ENCODE data around the gene BCL11A.
A peak's percentile ranks its signal among the peaks of the same experiment; 100 is the strongest.

Gene BCL11A

DNA sequence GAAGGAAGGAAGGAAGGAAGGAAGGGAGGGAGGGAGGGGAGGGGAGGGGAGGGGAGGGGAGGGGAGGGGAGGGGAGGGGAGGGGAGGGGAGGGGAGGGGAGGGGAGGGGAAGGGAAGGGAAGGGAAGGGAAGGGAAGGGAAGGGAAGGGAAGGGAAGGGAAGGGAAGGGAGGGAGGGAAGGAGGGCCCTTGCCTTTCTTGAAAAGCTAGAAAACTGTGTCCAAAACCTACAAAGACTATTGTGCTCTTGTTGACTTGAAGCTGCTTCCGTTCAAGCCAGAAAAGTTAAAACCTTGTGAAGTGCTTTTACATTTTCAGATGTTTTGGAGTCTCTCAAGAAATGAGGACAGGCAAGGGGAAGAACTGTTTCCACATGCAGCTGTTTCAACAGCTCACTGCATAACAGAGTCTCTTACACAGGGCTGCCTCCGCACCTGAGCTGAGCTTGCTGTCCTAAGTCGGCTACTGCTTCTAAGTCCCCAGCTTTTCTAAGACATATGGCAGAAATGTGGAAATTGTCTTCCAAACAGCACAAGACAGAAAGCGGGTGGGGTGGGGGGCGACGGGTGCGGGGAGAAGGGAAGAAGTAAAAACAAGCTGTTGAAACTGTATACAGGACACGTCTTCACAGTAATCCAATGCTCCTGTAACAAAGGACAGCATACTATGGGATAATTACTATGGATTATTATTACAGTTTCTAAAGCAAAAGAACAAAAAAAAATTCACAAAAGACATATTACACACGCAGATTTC, 46.1 kb downstream of the BCL11A start:
- DNase-seq (ENCODE audit: low spot score), result no peak

DNA sequence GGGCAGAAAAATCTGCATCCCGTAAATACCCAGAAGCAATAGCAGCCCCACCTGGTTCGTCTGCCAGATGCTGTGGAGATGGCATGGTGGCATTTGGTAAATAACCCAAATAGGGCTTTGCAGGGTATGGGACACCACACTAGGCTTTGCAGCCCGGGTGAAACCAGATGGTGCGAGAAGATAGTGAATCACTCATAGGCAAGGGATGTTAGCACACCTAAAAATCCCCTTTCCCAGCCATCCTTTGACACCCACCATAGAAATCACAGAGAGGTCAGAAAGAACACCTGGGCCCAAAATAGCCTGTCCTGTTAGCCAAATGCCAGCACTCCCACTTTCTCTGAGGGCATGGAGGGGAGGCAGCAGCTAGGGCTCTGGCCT, 47.6 kb downstream of the BCL11A start:
- DNase-seq (ENCODE audit: low spot score), result no peak

DNA sequence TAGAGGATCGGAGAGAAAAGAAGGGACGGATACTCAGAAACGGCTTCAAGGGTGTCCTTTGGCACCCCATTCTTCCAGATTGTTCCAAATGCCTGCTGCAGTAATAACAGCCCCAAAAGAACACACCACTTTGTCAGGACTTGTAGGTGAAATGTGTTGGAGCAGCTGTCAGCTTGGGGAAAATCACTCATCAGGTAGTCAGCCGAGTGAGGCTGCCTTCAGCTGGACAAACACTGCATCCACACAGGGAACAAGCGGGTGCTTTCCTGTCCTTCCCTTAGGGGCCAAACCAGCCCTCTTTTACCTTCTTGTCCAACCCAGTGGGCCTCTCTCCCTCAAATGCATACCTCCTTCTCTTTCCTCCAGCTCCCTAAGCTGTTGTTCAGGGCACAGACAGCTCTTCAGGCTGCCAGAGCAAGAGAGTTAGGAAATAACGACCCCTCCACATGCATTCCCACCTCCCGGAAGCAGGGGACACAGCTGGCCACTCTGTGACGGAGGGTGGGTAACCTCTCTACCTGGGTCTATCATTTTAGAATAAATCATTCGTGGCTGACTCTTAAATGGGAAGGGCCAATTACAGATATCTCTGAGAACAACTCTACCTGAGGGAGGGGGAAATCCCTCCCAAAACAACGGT, 48.1 kb downstream of the BCL11A start:
- DNase-seq (ENCODE audit: low spot score), result no peak

DNA sequence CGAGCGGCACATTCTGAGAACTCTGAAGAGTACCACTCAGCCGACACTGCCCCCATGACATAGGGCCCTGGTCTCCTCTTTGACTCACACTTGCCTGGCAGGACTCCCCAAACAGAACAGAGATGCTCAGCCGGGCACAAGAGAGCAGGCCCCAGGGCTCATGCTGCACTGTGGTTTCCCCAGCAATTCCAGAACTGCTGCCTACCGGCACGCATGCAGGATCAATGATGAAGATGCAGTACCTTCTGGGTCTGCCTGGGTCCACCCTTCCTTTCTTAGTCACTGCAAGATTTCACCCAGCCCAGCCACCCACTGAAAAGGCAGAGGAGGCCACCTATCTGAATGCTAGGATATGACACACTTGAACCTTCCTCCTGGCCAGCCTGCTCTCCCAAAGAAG, 49.4 kb downstream of the BCL11A start:
- peak; percentile 71 for DNase-seq (ENCODE audit: low spot score)

DNA sequence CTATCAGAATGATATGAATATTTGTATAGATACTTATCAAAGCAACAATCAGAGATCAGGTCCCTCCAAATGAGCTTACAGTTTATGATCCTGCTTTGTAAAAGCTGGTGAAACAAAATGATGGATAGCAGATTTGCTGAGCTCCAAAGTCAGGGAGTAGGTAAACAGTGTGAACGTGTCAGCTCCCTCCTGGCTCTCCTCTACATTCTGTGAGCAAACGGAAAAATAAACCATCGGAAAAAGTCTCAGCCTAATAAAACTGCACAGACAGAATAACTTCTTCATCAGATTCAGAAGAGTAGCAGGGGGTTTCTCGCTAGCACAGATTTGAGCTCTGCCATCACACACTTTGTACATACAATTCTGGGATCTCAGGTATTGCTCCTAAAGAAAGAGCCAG, 51.3 kb downstream of the BCL11A start:
- no peak for DNase-seq (ENCODE audit: low spot score)

DNA sequence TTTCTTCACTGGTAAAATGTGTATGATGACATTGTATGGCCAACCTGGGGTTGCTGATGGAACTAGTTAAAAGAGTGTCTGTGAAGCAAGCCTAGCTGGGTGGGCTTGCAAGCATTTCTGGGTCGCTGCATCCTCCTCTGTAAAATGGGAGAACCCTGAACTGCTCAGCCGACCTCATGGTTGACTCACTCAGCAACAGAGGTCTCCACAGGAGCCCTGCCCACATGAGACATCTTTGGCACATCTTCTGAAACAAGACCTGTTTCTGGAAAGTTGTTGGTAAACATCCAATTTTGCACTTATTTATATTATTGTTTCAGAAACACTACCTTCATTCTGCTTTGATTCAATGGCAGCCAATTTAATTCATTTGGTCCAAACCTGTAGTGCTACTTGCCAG, 52.6 kb downstream of the BCL11A start:
- DNase-seq (ENCODE audit: low spot score), result no peak

DNA sequence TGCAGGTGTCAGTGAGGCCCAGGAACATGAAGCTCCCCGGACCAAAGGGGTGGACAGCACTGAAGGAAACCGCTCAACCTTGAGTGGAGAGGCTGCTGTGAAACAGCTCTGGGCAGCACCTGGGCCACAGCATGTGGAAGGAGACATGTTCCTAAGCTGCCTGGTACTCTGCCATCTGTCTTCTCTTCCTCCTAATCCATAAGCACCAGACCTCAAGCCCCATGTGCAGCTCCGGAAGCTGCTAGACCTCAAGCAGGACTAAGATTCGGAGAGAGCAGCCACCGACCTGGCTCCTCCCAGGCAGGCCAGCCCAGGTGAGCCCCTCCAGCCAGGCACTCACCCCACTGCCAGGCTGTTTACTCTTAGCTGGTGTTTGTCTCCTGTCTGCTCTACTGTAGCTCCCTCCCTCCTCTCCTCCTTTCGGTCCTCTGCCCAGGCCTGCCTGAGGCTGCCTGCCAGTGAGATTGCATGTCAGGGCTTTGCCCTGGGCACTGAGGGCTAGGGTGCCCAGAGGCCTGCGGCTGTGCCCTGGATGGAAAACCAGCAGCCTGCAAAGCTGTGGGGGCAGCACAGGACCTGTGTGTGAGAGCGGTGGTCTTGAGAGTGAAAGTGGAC, 53.7 kb downstream of the BCL11A start:
- DNase-seq (ENCODE audit: low spot score), result no peak

DNA sequence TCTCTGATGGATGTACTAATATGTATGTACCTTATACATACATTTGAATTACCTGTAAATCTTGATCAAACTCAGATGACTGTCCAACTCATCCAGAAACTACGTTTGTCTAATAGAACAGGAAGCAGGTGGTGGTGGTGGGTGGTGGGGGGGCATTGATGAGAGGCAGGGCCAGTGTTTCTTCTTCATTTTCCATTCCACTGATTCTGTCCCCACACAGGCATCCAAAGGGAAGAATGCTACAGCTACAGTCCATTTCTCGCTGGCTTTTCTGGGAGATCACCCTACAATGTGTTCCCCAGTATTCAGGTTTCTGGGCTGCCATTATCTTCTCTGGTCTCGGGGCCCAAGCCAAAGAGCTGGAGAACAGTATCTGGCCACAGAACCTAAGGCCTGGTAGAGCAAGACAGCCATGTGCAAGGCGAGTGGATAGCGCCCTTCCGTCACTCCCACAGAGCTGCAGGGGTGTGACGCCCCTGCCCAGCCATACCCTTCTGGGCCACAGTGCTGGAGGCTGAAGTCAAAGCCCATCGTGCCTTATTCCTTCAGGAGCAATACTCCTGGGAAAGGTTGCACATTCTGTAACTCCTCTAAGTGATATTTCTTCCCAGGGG, 54.5 kb downstream of the BCL11A start:
- DNase-seq (ENCODE audit: low spot score), result no peak

DNA sequence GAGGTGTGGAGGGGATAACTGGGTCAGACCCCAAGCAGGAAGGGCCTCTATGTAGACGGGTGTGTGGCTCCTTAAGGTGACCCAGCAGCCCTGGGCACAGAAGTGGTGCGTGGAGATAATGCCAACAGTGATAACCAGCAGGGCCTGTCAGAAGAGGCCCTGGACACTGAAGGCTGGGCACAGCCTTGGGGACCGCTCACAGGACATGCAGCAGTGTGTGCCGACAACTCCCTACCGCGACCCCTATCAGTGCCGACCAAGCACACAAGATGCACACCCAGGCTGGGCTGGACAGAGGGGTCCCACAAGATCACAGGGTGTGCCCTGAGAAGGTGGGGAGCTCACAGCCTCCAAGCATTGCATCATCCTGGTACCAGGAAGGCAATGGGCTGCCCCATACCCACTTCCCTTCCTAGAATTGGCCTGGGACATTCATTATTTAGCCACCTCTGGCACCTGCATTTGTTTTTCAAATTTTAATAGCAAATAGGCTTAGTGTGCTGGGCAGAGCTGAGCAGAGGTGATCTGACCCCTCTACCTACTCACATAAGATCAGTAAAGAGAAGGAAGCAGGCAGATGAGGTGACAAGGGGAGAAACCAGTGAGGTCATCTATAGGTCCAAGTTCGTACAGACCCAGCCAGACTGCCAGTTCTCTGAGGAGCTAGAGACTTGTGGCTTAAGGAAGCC, 55.2 kb downstream of the BCL11A start:
- no peak for DNase-seq (ENCODE audit: low spot score)

DNA sequence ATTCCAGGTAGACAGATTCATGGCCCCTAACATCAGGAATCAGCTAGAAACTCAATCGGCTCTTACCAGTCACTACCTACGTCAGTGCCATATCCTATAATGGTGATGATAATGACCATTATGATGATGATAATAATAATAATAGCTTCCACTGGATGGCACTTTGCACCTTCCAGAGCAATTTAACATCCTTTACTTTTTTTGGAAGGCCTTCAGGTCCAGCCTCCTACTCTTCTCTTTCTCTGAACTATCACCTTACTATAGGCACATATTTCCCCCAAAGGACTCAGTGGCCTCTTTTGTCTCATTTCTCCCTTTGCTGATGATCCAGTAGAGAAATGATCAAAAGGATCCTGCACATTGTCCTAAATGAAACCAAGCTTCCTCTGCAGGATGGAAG, 56.0 kb downstream of the BCL11A start:
- DNase-seq (ENCODE audit: low spot score), result no peak

DNA sequence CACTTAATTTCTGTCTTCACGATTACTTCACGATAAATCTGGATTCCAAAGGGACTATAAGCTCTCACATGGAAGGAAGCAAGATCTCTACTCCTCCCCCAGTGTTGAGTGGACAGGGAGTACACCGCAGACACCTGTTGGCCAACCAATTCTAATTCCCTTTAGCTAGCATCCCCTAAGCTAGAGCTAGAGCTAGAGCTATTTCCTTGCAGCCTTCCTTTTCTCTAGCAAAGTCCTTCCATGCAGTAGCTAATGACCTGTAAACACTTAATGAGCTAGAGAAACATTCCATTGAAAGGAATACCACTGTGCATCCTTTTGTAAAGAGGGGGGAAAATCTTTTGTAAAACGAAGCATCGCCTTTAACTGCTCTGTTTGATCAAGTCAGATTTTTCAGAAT, 56.5 kb downstream of the BCL11A start:
- DNase-seq (ENCODE audit: low spot score), result no peak

DNA sequence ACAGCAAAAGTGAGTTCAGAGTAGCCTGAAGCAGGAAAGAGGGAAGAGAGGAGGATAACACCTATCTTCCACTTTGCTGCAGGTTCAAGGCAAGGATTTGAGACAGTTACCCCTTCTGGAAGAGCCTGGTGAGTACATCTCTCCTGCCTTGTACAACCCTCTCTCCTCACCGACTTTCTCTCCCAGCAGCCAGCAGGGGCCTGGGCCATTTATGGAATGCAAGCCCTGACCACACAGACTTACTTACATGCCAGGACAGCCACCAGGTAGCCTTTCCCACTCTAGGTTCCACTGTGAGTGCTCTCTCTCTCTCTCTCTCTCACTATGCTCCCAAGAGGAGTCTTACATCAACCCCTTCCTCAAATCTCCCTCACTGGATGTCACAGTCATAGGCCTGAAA, 57.0 kb downstream of the BCL11A start:
- no peak for DNase-seq (ENCODE audit: low spot score)

DNA sequence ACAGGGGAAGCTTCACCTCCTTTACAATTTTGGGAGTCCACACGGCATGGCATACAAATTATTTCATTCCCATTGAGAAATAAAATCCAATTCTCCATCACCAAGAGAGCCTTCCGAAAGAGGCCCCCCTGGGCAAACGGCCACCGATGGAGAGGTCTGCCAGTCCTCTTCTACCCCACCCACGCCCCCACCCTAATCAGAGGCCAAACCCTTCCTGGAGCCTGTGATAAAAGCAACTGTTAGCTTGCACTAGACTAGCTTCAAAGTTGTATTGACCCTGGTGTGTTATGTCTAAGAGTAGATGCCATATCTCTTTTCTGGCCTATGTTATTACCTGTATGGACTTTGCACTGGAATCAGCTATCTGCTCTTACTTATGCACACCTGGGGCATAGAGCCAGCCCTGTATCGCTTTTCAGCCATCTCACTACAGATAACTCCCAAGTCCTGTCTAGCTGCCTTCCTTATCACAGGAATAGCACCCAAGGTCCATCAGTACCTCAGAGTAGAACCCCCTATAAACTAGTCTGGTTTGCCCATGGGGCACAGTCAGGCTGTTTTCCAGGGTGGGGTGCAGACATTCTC, 58.3 kb downstream of the BCL11A start:
- no peak for DNase-seq (ENCODE audit: low spot score)

DNA sequence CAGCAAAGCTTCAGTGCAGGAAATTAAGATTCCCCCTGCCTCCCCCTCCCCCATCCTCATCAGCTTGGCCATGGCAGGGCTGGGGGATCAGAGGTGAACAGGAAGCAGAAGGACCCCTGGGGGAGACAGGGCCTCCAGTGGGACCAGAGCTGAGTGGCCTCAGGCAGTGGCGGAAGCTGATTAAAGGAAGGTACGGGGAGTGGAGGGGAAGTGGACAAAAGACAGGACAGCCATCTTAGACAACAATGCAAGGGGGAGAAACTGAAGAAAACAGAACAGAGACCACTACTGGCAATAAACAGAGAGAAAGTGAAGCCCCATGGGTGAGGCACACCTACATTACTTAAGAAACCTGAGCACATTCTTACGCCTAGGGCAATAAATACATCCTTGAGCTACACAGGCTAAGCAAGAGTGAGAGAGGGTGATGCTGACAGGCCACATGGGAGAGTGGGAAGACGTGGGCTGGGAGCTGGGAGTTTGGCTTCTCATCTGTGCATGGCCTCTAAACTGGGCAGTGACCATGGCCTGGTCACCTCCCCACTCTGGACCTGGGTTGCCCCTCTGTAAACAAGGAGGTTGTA, 59.6 kb downstream of the BCL11A start:
- DNase-seq (ENCODE audit: low spot score), result no peak

DNA sequence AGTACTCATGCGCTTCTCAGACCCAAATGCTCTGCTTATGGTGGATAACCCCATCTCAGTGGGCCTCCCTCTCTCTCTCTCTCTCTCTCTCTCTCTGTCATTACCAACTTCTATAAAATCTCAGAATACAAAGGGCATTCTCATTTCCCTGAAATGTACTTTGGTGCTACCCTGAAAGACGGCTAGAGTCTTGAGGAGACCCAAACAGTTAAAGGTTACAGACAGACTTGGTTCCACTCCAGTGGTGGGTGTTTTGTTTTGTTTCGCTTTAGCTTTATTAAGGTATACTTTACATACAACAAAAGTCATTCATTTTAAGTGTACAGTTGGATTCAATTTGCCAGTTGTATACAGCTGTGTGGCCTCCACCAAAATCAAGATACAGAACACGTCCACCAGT, 60.9 kb downstream of the BCL11A start:
- no peak for DNase-seq (ENCODE audit: low spot score)

DNA sequence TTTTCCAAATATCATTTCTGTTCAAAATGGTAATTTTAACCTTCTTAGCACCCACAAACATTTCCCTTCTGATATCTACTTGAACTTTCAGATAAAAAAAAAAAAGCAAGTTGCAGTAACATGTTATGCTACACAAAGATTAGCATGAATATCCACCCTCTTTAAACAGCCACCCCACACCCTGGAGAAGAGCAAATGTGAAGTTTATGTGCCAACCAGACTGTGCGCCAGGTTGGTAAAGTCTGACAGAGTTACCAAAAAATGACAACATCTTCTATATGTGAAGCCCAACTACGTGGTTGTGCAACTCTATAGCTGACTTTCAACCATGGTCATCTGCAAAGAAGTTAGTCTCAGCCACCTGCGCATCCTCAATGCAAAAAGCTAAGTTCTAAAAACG, 62.6 kb downstream of the BCL11A start:
- DNase-seq (ENCODE audit: low spot score), result no peak

DNA sequence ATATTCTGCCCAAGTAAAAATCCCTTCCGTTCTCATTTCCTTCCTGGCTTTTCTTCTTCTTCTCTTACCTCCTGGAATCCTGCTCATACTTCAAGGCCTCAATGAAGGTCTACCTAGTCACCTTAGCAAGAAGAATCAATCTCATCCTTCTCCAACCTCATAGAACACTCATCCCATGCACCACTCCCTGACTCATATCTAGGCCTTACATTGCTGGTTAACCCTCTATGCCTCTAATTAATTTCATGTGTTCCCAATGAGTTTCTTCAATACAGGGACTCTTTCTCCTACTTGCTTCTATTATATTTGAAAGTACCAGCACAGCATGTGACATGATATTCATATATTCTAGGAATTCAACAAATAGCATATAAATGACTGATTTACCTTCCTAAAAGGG, 63.0 kb downstream of the BCL11A start:
- DNase-seq (ENCODE audit: low spot score), result no peak

DNA sequence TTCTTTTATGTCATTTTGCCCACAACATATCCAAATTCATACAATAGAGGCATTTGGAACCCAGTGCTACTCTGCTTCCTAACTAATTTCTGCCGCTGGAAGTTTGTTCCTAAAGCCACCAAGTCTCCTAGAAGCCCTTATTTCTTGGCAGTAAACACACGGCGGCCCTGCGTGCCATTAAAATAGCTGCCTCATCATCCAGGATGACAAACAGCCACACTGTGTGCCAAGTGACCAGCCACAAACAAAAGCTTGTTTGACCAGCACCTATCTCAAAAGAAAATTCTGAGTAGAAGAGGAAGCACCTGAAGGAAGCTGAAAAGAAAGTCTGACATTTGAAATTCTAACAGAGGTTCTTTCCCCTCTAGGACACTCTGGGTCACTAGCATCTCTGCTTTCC, 64.2 kb downstream of the BCL11A start:
- no peak for DNase-seq (ENCODE audit: low spot score)

DNA sequence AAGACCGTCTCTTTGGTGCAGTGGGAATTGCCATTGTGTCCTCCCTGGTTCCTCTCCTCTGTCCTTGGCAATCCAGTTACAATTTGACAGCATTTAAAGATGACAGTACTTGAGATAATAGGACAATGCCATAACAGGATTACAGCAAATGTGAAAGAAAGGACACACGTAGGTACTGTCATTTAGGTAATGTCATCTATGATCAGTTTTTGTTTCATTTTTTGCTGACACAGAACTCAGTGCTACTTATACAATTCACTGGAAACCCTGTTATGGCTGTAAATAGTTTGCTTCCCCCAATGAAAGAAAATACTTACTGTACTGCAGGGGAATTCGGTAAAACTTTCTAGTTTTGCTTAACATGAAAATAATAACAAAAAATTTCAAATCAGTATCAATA, 65.2 kb downstream of the BCL11A start:
- DNase-seq (ENCODE audit: low spot score), result no peak

DNA sequence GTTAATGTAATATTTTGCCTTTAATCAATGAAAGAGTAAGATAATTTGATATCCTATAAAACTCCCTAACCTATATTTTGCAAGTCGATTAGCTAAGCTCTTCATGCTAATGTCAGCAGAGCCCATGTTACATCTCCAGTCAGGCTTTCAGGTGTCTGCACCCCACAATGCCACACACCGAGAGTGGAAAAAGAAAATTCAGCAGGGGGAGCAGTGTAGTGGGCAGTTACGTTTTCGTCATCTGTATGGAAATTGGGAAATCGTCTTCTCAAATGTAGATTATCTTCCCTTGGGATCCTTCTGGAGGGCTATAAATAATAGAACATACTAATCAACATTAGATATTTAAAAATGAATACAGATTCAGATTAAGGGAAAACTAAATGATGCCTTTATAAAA, 66.3 kb downstream of the BCL11A start:
- DNase-seq (ENCODE audit: low spot score), result no peak

DNA sequence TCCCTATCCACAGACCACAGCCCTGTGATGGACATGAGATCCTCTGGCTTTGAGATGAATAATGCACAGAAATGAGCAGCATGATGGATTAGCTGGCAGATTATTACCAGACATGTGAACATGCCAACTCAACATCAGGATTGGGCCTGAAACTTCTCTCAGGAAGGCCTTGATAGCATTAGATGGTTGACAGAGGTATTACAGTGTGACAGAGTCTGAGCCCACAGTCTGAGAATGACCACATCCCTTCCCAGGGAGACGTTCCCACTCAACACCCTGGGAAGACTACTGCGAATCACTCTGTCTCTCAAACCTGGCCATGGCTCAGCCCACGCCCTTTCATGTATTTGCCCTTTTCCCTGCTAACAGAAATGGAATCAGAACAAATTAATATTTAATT, 66.9 kb downstream of the BCL11A start:
- DNase-seq (ENCODE audit: low spot score), result no peak

DNA sequence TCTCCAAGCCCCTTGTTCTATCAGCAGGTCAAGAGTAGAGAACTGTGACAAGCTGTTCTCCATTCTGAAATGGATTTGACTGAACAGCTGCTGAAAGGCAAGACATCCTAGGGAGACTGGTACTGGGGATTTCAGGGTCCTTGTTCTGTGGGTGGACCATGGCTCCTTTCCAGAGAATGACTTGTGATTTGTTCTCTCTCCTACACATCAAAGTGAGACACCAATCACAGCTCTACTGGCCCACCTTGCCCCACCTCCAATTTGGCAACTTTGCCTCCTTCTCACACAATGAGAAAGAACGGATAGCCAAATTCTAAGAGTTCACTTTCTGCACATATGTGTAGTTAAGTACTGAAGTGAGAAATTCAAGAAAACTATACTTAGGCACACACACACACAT, 67.4 kb downstream of the BCL11A start:
- no peak for DNase-seq (ENCODE audit: low spot score)
